ENCODE data around the gene MYO6.

The MYO6 gene

GRCh38 chr6:75761489-75761888 lies 12.4 kb downstream of the MYO6 start:
- DNase-seq (ENCODE audit: low spot score): no peak
- TF ChIP-seq, protein P1, sequence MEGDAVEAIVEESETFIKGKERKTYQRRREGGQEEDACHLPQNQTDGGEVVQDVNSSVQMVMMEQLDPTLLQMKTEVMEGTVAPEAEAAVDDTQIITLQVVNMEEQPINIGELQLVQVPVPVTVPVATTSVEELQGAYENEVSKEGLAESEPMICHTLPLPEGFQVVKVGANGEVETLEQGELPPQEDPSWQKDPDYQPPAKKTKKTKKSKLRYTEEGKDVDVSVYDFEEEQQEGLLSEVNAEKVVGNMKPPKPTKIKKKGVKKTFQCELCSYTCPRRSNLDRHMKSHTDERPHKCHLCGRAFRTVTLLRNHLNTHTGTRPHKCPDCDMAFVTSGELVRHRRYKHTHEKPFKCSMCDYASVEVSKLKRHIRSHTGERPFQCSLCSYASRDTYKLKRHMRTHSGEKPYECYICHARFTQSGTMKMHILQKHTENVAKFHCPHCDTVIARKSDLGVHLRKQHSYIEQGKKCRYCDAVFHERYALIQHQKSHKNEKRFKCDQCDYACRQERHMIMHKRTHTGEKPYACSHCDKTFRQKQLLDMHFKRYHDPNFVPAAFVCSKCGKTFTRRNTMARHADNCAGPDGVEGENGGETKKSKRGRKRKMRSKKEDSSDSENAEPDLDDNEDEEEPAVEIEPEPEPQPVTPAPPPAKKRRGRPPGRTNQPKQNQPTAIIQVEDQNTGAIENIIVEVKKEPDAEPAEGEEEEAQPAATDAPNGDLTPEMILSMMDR (IDR thresholded peaks at IDR 0.05; ENCODE audit: extremely low read depth, insufficient read depth, missing control alignments): no peak
- in situ Hi-C loops (cut with MboI; ENCODE audit: low pct_unique_long_range_greater_than_20kb, low sequenced_read_pairs, unreplicated experiment): no loop called here

GRCh38 chr6:75762063-75762462 lies 13.0 kb downstream of the MYO6 start:
- in situ Hi-C loops (cut with MboI; ENCODE audit: low pct_unique_long_range_greater_than_20kb, low sequenced_read_pairs, unreplicated experiment): no loop called here
- no peak for DNase-seq (ENCODE audit: low spot score)
- TF ChIP-seq, protein P1 (IDR thresholded peaks at IDR 0.05; ENCODE audit: extremely low read depth, insufficient read depth, missing control alignments): no peak

GRCh38 chr6:75766387-75766786 lies 17.3 kb downstream of the MYO6 start:
- TF ChIP-seq, protein P1 (IDR thresholded peaks at IDR 0.05; ENCODE audit: extremely low read depth, insufficient read depth, missing control alignments): no peak
- DNase-seq (ENCODE audit: low spot score): no peak
- in situ Hi-C loops (cut with MboI; ENCODE audit: low pct_unique_long_range_greater_than_20kb, low sequenced_read_pairs, unreplicated experiment): no loop called here

GRCh38 chr6:75770844-75771243 lies 21.8 kb downstream of the MYO6 start:
- DNase-seq (ENCODE audit: low spot score): no peak
- TF ChIP-seq, protein P1 (IDR thresholded peaks at IDR 0.05; ENCODE audit: extremely low read depth, insufficient read depth, missing control alignments): no peak
- in situ Hi-C loops (cut with MboI; ENCODE audit: low pct_unique_long_range_greater_than_20kb, low sequenced_read_pairs, unreplicated experiment): no loop called here

DNA sequence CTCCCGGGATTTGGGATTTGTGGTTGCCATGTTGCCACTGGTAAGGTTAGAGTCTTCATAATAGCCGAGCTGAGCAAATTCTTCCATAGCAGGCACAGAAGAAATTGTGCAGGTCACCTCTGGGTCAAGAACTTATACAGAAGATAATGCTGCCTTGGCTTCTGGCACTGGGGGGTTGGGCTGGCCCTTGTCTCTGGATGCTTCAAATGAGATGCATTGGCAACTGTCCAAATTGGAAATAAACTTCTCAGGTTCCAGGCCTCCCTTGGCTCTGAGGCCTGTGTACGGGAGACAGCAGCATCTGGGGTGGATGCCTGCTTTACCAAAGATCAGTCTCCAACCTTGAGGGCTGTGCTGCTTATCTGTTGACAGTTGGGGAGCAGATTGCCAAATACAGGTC lies 26.2 kb downstream of the MYO6 start:
- DNase-seq (ENCODE audit: low spot score): no peak
- TF ChIP-seq, protein P1 (IDR thresholded peaks at IDR 0.05; ENCODE audit: extremely low read depth, insufficient read depth, missing control alignments): no peak
- in situ Hi-C loops (cut with MboI; ENCODE audit: low pct_unique_long_range_greater_than_20kb, low sequenced_read_pairs, unreplicated experiment): no loop called here

DNA sequence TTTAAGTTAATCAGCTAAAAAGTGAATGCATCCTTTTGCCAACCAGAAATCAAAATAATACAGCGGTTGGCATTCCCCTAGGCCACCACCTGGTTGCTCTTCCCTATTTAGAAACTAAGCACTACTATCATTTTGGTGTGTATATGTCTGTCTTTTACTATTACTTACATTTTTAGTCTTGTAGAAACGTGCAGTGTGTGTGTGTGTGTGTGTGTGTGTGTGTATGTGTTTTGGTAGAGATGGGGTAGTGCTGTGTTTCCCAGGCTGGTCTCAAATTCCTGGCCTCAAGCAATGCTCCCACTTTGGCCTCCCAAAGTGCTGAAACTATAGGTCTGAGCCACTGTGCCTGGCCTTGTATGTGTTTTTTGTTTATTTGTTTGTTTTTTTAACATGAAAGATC lies 27.4 kb downstream of the MYO6 start:
- TF ChIP-seq, protein P1 (IDR thresholded peaks at IDR 0.05; ENCODE audit: extremely low read depth, insufficient read depth, missing control alignments): no peak
- no peak for DNase-seq (ENCODE audit: low spot score)
- in situ Hi-C loops (cut with MboI; ENCODE audit: low pct_unique_long_range_greater_than_20kb, low sequenced_read_pairs, unreplicated experiment): no loop called here

- TF ChIP-seq, protein P1 (IDR thresholded peaks at IDR 0.05; ENCODE audit: extremely low read depth, insufficient read depth, missing control alignments): no peak
- no peak for DNase-seq (ENCODE audit: low spot score)
- in situ Hi-C loops (cut with MboI; ENCODE audit: low pct_unique_long_range_greater_than_20kb, low sequenced_read_pairs, unreplicated experiment): no loop called here
Measured at GRCh38 chr6:75778757-75779156, 29.7 kb downstream of the MYO6 start.

Data from GM13977 (cell line).